B cell (primary cell): ENCODE measurements around the gene SH3RF3. TPM values are rescaled to one million over a fixed set of nuclear protein-coding genes. Genes with fewer than 3 reads are reported as not detected.

Experiments
- ATAC-seq: fragments of 200-7000 bp; cut with Tn5 transposase; one replicate; pipeline ENCODE4 v1.10.0; 2021; ENCODE audit warnings: low read depth, mild to moderate bottlenecking, moderate number of reproducible peaks, moderate library complexity
- CTCF ChIA-PET: fragments of 350-600 bp; sonication (Branson Sonifier 250); formaldehyde crosslinking; loops from one replicate; lab custom pipeline; 2021; ENCODE audit warnings: antibody characterized with exemption, inconsistent platforms; lab: Charles Lee
- POLR2A ChIA-PET: fragments of 350-600 bp; sonication (Branson Sonifier 250); formaldehyde crosslinking; loops from one replicate; lab custom pipeline; 2021; ENCODE audit warnings: antibody characterized with exemption; lab: Charles Lee
- DNase-seq: peaks from one replicate; pipeline ENCODE4 v3.0.0; 2013
- H2AFZ ChIP-seq: 2 replicates; pipeline ENCODE4 v1.6.1; 2012; ENCODE audit warnings: mild to moderate bottlenecking, low read depth, low read length; ENCODE audit not compliant: insufficient read depth, poor library complexity, severe bottlenecking
- H3K27ac ChIP-seq, 2 donors: 1 replicate in 1 of 2; 2 replicates in 1 of 2; pipeline ENCODE4 v1.5.1; 2012 to 2013; ENCODE audit warnings: low read length in 2 of 2, mild to moderate bottlenecking in 2 of 2, moderate library complexity in 1 of 2
- H3K27me3 ChIP-seq, 4 experiments: fragments of 200-600 bp in 1 of 4; sonication (generic) in 1 of 4; replicated peaks in 1 of 4; 1 replicate in 2 of 4; 2 replicates in 2 of 4; pipeline versions ENCODE4 v1.6.1 to v1.7.0; 2013 to 2016; ENCODE audit warnings: low read length in 3 of 4, mild to moderate bottlenecking in 2 of 4, mixed read lengths in 1 of 4, moderate library complexity in 1 of 4; ENCODE audit not compliant: insufficient read depth in 4 of 4, control insufficient read depth in 3 of 4; ENCODE audit errors: control extremely low read depth in 1 of 4
- H3K36me3 ChIP-seq, 2 experiments: replicated peaks in 1 of 2; 1 replicate in 1 of 2; 2 replicates in 1 of 2; pipeline versions ENCODE4 v1.6.1 to v1.7.1; 2013; ENCODE audit warnings: low read length in 1 of 2; ENCODE audit not compliant: insufficient read depth in 2 of 2, control insufficient read depth in 1 of 2; ENCODE audit errors: control extremely low read depth in 1 of 2, extremely low read depth in 1 of 2
- H3K4me1 ChIP-seq, 2 donors: fragments of 200-600 bp in 1 of 2; sonication (generic) in 1 of 2; 1 replicate in 1 of 2; 2 replicates in 1 of 2; pipeline versions ENCODE4 v1.5.1 to v1.6.1; 2013 to 2017; ENCODE audit warnings: low read length in 2 of 2; ENCODE audit not compliant: control insufficient read depth in 2 of 2, insufficient read depth in 2 of 2
- H3K4me2 ChIP-seq: replicated peaks from 2 replicates; pipeline ENCODE3; 2012; ENCODE audit warnings: mild to moderate bottlenecking, low read depth, low read length; ENCODE audit not compliant: poor library complexity, severe bottlenecking
- H3K4me3 ChIP-seq, 5 experiments: fragments of 200-600 bp in 1 of 5; sonication (generic) in 1 of 5; 1 replicate in 3 of 5; 2 replicates in 2 of 5; pipeline versions ENCODE4 v1.5.1 to v1.7.0; 2011 to 2016; ENCODE audit warnings: low read length in 4 of 5, mild to moderate bottlenecking in 4 of 5, low read depth in 2 of 5, control low read depth in 1 of 5, moderate library complexity in 1 of 5; ENCODE audit not compliant: insufficient read depth in 1 of 5; ENCODE audit errors: control extremely low read depth in 1 of 5, extremely low read depth in 1 of 5
- H3K79me2 ChIP-seq: fragments of 200-600 bp; sonication (generic); one replicate; pipeline ENCODE4 v1.6.0; 2016; ENCODE audit warnings: low read length; ENCODE audit not compliant: control insufficient read depth, insufficient read depth
- H3K9ac ChIP-seq: fragments of 200-600 bp; sonication (generic); 2 replicates; pipeline ENCODE4 v1.6.1; 2017; ENCODE audit warnings: mild to moderate bottlenecking, low read length, moderate library complexity
- H3K9me3 ChIP-seq, 3 donors: one replicate each; pipeline versions ENCODE4 v1.6.1 to v1.7.1; 2013; ENCODE audit warnings: low read length in 2 of 3; ENCODE audit not compliant: control insufficient read depth in 2 of 3, insufficient read depth in 1 of 3; ENCODE audit errors: control extremely low read depth in 1 of 3
- H4K20me1 ChIP-seq: 2 replicates; pipeline ENCODE4 v1.6.0; 2012; ENCODE audit warnings: mild to moderate bottlenecking, low read length; ENCODE audit not compliant: insufficient read depth, control insufficient read depth, poor library complexity, severe bottlenecking
- H3K27ac Mint-ChIP-seq: one replicate; pipeline ENCODE4 v1.8.0; 2021; ENCODE audit warnings: mixed read lengths
- H3K27me3 Mint-ChIP-seq: one replicate; pipeline ENCODE4 v1.8.0; 2021; ENCODE audit warnings: mixed read lengths
- H3K4me1 Mint-ChIP-seq: one replicate; pipeline ENCODE4 v1.8.0; 2021; ENCODE audit warnings: mixed read lengths
- H3K4me3 Mint-ChIP-seq: one replicate; pipeline ENCODE4 v1.8.0; 2021; ENCODE audit warnings: mixed read lengths
- H3K9me3 Mint-ChIP-seq: one replicate; pipeline ENCODE4 v1.8.0; 2022; ENCODE audit warnings: mixed read lengths; ENCODE audit not compliant: insufficient read depth
- CTCF ChIP-seq: fragments of 200-600 bp; IDR thresholded peaks from one replicate; pipeline ENCODE4 v1.8.0; 2022; ENCODE audit warnings: antibody characterized with exemption, mild to moderate bottlenecking
- EZH2 ChIP-seq: IDR thresholded peaks from 2 replicates; pipeline ENCODE4 v1.6.1; 2012; ENCODE audit warnings: borderline replicate concordance, low read depth, mild to moderate bottlenecking, moderate library complexity, low read length; ENCODE audit not compliant: insufficient read depth, poor library complexity, severe bottlenecking
- WGBS: methylation state at CpG from one replicate; pipeline ENCODE4 v1.1.5; 2013; ENCODE audit warnings: missing lambda C conversion rate; ENCODE audit not compliant: insufficient coverage; 5-methylcytosine and 5-hydroxymethylcytosine counted together
- intact Hi-C: fragments of 100-400 bp; cut with micrococcal nuclease; formaldehyde crosslinking; loops from one replicate; pipeline ENCODE4 v1.10.0; 2022
- polyA plus RNA-seq: library from polyadenylated mRNA; depleted of rRNA; stranded (reverse); fragments of >200 nt; gene quantifications from 2 replicates; pipeline ENCODE4 v1.2.3, GENCODE V29; 2012
- total RNA-seq, 2 donors: library from RNA; stranded (reverse); fragments of 120-200 nt in 1 of 2; gene quantifications; 1 replicate in 1 of 2; 2 replicates in 1 of 2; pipeline versions ENCODE4 v1.2.3 to v1.2.4, GENCODE V29; 2013 to 2022

Gene SH3RF3
- total and polyA plus RNA-seq, 2 donors (not counting 1 experiment from before 2014, with no cell fraction given): 0.07 to 1.2 TPM

- Mint-ChIP-seq H3K9me3 (no peaks in the 10 kb centered on the region), H3K27me3 (peaks cover 13% of the 10 kb centered on the region), H3K4me3 (no peak overlapping the region), H3K27ac (no peak overlapping the region), H3K4me1 (peaks cover 38% of the 10 kb centered on the region)
- H3K9me3 ChIP-seq: peaks cover 0 to 10% (median 0%) of the 10 kb centered on the region in 3 donors
- 92% methylated on average over 4 of the region's 7 CpGs for WGBS
- H2AFZ ChIP-seq: no peak overlapping the region
- ChIA-PET POLR2A (no interaction called here), CTCF (no interaction called here)
- H4K20me1 ChIP-seq: no peaks in the 10 kb centered on the region
- H3K4me3 ChIP-seq: no peak overlapping the region
- no peak overlapping the region for H3K4me2 ChIP-seq
- no peaks in the 10 kb centered on the region for H3K79me2 ChIP-seq
- no peak overlapping the region for H3K9ac ChIP-seq
- TF ChIP-seq EZH2 (no peak), CTCF (no peak)
- H3K27me3 ChIP-seq: no peaks in the 10 kb centered on the region
- no peak overlapping the region for H3K27ac ChIP-seq
- no peak for DNase-seq
- peaks cover 24 to 25% of the 10 kb centered on the region in 2 donors for H3K4me1 ChIP-seq
- H3K36me3 ChIP-seq: no peaks in the 10 kb centered on the region
- ATAC-seq: no peak
- intact Hi-C loops: no loop called here
Measured at GRCh38 chr2:109209941-109210340, 80.9 kb downstream of the SH3RF3 start.

- H2AFZ ChIP-seq: no peak overlapping the region
- peaks cover 31% of the 10 kb centered on the region in 2 donors for H3K4me1 ChIP-seq
- DNase-seq: no peak
- no peaks in the 10 kb centered on the region for H3K36me3 ChIP-seq
- TF ChIP-seq CTCF: no peak
- TF ChIP-seq EZH2: no peak
- Mint-ChIP-seq H3K27me3 (peaks cover 13% of the 10 kb centered on the region), H3K4me1 (peaks cover 43% of the 10 kb centered on the region), H3K27ac (no peak overlapping the region), H3K9me3 (no peaks in the 10 kb centered on the region), H3K4me3 (no peak overlapping the region)
- H4K20me1 ChIP-seq: no peaks in the 10 kb centered on the region
- H3K27ac ChIP-seq: no peak overlapping the region
- H3K4me3 ChIP-seq: no peak overlapping the region
- 10% methylated on average over 2 of the region's 7 CpGs for WGBS
- H3K27me3 ChIP-seq: no peaks in the 10 kb centered on the region
- H3K9me3 ChIP-seq: peaks cover 0 to 10% (median 0%) of the 10 kb centered on the region in 3 donors
- ATAC-seq: no peak
- no peaks in the 10 kb centered on the region for H3K79me2 ChIP-seq
- no peak overlapping the region for H3K4me2 ChIP-seq
- ChIA-PET CTCF (no interaction called here), POLR2A (no interaction called here)
- intact Hi-C loops: no loop called here
- no peak overlapping the region for H3K9ac ChIP-seq
Measured at GRCh38 chr2:109210431-109211200, 81.6 kb downstream of the SH3RF3 start.
